ENCODE data around the gene ADGRG3. TPM values are rescaled to one million over a fixed set of nuclear protein-coding genes. Genes with fewer than 3 reads are reported as not detected.

The ADGRG3 gene
- total and polyA plus RNA-seq, 9 of the 15 experiments (the other 6 are each of a cell fraction or from before 2014, with no cell fraction given): 0.09 to 0.52 (median 0.14) TPM; not detected in 3

DNA sequence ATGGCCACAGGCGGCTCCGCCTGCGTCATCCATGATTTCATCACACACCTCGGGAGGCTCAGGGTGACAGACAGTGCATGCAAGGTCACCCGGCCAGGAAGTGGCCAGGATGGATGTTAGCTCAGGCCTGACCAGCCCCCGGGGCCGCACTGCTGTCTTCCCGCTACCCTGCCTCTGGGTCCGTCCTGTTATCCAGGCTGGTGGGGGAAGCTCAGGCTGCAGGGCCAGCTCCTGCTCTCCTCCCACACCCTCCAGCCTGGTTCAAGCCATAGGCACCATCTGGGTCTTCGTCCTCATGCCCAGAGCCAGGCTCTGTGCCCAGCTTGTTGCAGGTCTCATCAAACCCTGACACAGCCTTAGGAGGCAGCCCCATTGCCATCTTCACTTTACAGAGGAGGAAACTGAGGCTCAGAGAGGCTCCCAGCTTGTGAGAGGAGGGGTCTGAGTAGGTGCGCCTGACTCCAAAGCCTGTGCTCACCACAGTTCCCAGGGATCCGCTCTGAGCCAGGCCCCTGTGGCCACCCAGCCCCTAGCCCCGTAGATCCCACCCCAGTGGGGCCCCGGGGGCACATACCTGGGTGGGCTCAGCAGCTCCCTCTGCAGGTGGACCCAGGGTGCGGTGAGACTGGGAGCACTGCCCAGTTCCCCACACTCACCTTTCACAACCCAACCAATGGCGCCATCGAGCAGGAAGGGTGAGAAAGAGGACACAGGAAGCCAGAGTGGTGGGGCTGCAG lies 412 bp upstream of the ADGRG3 start (continued):
- TF ChIP-seq ZNF707 (CRISPR knock-in tag; conservative IDR thresholded peaks at IDR 0.05) (no peak), MCM2 (IDR thresholded peaks at IDR 0.05; ENCODE audit: low read depth) (no peak), ATF2 (CRISPR knock-in tag; IDR thresholded peaks at IDR 0.05) (0 out of 2 replicates have a peak, but pooled peaks have one; percentile 59), NFXL1 (CRISPR knock-in tag; IDR thresholded peaks at IDR 0.05) (no peak), TAF15 (IDR thresholded peaks at IDR 0.05; ENCODE audit: low read depth, low read length) (no peak), YY1 (IDR thresholded peaks at IDR 0.05; ENCODE audit: borderline replicate concordance in 1 of 3, control insufficient read depth in 1 of 3, extremely low read depth in 1 of 3, insufficient read depth in 3 of 3, insufficient read length in 1 of 3, insufficient replicate concordance in 2 of 3, low read depth in 1 of 3, low read length in 2 of 3) (peak in 1 of 3 experiments; percentile 40), ZC3H11A (IDR thresholded peaks at IDR 0.05; ENCODE audit: low read depth, low read length) (no peak), ZNF134 (CRISPR knock-in tag; conservative IDR thresholded peaks at IDR 0.05) (0 out of 2 replicates have a peak, but pooled peaks have one; percentile 39), STAT5B (CRISPR knock-in tag; IDR thresholded peaks at IDR 0.05) (no peak), TGIF2 (CRISPR knock-in tag; IDR thresholded peaks at IDR 0.05) (no peak), HNRNPL (IDR thresholded peaks at IDR 0.05; ENCODE audit: low read depth, low read length) (peak; percentile 27; the same call in 1 of the 2 replicates), DMBX1 (CRISPR knock-in tag; IDR thresholded peaks at IDR 0.05; ENCODE audit: borderline replicate concordance) (0 out of 2 replicates have a peak, but pooled peaks have one; percentile 56), MAZ (CRISPR knock-in tag; conservative IDR thresholded peaks at IDR 0.05 in 1 of 2, IDR thresholded peaks at IDR 0.05 in 1 of 2) (peak in 1 of 2 experiments; percentile 30; a peak in 3 of 4 replicates), FOSL1 (tag; conservative IDR thresholded peaks at IDR 0.05) (peak; percentile 72), ELF1 (tag; IDR thresholded peaks at IDR 0.05) (peak; percentile 81), BRD4 (IDR thresholded peaks at IDR 0.05) (peak; percentile 33; the same call in 1 of the 2 replicates), HOXB6 (CRISPR knock-in tag; IDR thresholded peaks at IDR 0.05; ENCODE audit: borderline replicate concordance) (no peak), BRF2 (IDR thresholded peaks at IDR 0.05; ENCODE audit: borderline replicate concordance, insufficient read depth, insufficient read length) (no peak)
- TF ChIP-seq, protein P1, sequence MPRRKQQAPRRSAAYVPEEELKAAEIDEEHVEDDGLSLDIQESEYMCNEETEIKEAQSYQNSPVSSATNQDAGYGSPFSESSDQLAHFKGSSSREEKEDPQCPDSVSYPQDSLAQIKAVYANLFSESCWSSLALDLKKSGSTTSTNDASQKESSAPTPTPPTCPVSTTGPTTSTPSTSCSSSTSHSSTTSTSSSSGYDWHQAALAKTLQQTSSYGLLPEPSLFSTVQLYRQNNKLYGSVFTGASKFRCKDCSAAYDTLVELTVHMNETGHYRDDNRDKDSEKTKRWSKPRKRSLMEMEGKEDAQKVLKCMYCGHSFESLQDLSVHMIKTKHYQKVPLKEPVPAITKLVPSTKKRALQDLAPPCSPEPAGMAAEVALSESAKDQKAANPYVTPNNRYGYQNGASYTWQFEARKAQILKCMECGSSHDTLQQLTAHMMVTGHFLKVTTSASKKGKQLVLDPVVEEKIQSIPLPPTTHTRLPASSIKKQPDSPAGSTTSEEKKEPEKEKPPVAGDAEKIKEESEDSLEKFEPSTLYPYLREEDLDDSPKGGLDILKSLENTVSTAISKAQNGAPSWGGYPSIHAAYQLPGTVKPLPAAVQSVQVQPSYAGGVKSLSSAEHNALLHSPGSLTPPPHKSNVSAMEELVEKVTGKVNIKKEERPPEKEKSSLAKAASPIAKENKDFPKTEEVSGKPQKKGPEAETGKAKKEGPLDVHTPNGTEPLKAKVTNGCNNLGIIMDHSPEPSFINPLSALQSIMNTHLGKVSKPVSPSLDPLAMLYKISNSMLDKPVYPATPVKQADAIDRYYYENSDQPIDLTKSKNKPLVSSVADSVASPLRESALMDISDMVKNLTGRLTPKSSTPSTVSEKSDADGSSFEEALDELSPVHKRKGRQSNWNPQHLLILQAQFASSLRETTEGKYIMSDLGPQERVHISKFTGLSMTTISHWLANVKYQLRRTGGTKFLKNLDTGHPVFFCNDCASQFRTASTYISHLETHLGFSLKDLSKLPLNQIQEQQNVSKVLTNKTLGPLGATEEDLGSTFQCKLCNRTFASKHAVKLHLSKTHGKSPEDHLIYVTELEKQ (CRISPR knock-in tag; IDR thresholded peaks at IDR 0.05): no peak
